ENCODE results near the gene NOM1. TPM values are rescaled to one million over a fixed set of nuclear protein-coding genes. Genes with fewer than 3 reads are reported as not detected.

NOM1 gene
- polyA plus RNA-seq, 6 donors from 2014 or later = 1.8 to 8.6 (median 3.3) TPM

DNA sequence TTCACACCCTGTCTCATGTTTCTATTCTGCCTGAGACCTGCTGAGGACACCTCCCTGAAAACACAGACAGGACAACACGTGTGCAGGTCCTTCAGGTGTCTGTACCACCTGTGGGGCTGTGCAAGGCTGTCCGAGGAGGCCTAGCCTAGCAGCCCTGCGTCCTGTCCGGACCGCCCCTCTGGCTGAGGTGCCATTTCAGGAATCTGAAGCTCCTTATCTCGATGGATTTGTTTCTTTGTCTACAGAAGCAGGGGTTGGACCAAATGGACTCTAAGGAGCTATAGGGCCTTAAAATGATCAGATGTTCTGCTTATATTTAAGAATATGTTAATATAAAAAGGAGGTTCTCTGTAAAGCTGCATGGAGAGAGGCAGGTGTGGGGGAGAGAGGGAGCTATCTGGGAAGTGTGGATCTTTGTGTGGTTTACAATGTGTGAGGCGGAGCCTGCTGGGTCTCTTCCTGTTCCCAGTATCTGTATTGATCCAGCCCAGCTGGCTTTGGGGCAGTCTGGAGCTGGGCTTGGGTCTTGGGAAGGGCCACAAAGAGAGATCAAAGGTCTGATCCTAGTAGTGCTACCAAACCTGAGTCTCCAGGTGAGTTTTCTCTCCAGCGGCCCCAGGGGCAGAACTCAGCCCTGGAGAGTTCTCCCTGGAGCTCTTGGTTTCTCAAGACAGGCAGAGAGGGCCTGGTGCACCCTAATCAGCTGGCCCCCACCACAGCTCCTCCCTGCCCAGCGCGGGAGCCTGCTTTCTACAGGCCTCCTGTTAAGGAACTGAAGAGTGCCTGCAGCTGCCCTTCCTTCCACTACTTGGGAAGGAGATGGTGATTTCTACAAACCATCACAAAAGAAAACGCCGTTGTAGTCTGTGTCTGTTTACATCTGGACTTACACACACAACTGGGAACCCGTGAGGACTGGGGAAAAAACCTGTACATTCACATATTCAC is 64.4 kb downstream of the NOM1 start:
- Mint-ChIP-seq H3K4me1 (peaks cover 16 to 31% (median 22%) of the 10 kb centered on the region in 3 donors), H3K27ac (no peak overlapping the region), H3K36me3 (no peaks in the 10 kb centered on the region), H3K4me3 (no peak overlapping the region), H3K27me3 (peaks cover 50 to 83% (median 75%) of the 10 kb centered on the region in 3 donors), H3K9me3 (peaks cover 0 to 5% (median 0%) of the 10 kb centered on the region in 7 donors)
- ATAC-seq (ENCODE audit: low read depth in 2 of 2) = no peak
- no peak for DNase-seq

GRCh38 chr7:157014635-157015555 is 65.4 kb downstream of the NOM1 start:
- no peaks in the 10 kb centered on the region for H3K36me3 Mint-ChIP-seq
- DNase-seq (no peak), ATAC-seq (ENCODE audit: low read depth in 2 of 2) (no peak)
- peaks cover 16 to 29% (median 19%) of the 10 kb centered on the region in 3 donors for H3K4me1 Mint-ChIP-seq
- H3K27me3 Mint-ChIP-seq = peaks cover 48 to 80% (median 71%) of the 10 kb centered on the region in 3 donors
- H3K27ac Mint-ChIP-seq = no peak overlapping the region
- peaks cover 0 to 9% (median 0%) of the 10 kb centered on the region in 7 donors for H3K9me3 Mint-ChIP-seq
- H3K4me3 Mint-ChIP-seq = peak overlapping the region in 2 of 8 donors; percentile 21 to 35

DNA sequence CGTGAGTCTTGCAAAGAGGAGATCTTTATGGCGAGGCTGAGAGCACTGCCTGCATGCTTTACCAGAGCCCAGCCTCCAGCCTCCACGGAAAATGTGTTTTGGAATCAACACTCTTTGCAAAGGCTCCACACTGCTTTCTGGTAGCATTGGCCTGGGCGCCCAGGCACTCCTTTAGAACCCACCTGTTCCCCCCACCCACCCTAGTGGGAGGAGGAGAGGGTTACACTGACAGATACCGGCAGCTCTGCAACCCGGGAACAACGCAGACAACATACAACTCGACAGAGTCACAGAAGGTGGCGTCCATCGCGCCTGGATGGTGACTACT is 66.5 kb downstream of the NOM1 start:
- H3K27me3 Mint-ChIP-seq = peaks cover 48 to 84% (median 79%) of the 10 kb centered on the region in 3 donors
- H3K4me3 Mint-ChIP-seq = no peak overlapping the region
- H3K9me3 Mint-ChIP-seq = peaks cover 0 to 10% (median 0%) of the 10 kb centered on the region in 7 donors
- DNase-seq (no peak), ATAC-seq (ENCODE audit: low read depth in 2 of 2) (no peak)
- no peaks in the 10 kb centered on the region for H3K36me3 Mint-ChIP-seq
- H3K27ac Mint-ChIP-seq = peak overlapping the region in 1 of 6 donors; percentile 11
- peaks cover 19 to 29% (median 20%) of the 10 kb centered on the region in 3 donors for H3K4me1 Mint-ChIP-seq

DNA sequence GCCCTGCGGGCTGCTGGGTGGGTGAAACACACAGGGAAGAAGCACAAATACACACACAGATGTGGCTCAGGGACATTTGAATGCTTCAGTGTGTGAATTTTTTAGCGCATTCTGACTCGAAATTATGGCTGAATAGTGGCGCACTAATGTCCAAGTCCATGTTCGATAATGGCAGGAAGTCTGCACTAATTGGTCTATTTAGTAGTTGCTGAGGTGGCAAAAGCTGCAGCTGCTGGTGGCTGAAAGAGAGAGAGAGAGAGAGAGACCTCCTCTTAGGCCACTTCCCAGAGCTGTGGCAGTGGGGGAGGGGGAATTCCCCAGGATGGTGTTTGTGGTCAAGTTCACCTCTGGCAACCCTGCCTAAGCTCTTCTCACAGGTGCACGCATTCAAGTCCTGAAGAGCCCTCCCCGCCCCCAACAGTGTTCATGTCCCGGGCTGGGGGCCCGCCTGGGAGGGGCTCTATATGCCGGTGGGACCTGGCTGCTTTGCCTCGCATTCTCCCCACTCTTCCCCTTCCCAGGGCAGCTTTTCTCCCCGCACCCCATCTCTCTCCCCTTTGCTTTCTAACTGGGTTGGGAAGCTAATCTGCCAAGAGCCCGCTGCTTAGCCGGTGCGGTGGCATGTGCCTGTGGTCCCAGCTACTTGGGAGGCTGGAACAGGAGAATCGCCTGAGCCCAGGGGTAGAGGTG is 67.0 kb downstream of the NOM1 start:
- Mint-ChIP-seq H3K9me3 (peaks cover 0 to 10% (median 0%) of the 10 kb centered on the region in 7 donors), H3K27ac (no peak overlapping the region), H3K4me1 (peaks cover 17 to 25% (median 18%) of the 10 kb centered on the region in 3 donors), H3K27me3 (peaks cover 47 to 79% (median 76%) of the 10 kb centered on the region in 3 donors), H3K4me3 (no peak overlapping the region), H3K36me3 (no peaks in the 10 kb centered on the region)
- no peak for DNase-seq
- ATAC-seq (ENCODE audit: low read depth in 2 of 2) = peak; percentile 30 to 32

DNA sequence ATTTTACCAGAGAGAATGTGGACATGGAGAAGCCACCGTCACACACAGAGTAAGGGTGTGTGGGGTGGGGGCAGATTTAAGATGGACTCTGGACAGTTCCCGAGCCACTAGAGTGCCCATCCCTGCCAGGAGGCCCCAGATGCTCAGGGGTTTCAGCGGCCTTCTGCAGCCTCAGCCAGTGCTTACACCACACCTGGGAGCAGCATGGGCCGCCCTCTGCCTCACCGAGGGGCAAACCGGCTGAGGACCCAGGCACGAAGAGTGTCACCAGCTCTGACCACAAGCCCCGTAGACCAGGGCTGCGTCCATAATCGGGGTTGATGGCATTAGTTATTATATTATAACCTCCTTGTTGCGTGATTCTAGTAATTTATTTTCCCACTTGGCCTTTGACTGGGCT is 67.6 kb downstream of the NOM1 start:
- peak overlapping the region in 1 of 8 donors; percentile 5 for H3K4me3 Mint-ChIP-seq
- peaks cover 0 to 6% (median 0%) of the 10 kb centered on the region in 7 donors for H3K9me3 Mint-ChIP-seq
- ATAC-seq (ENCODE audit: low read depth in 2 of 2) = no peak
- no peaks in the 10 kb centered on the region for H3K36me3 Mint-ChIP-seq
- H3K27ac Mint-ChIP-seq = peak overlapping the region in 1 of 6 donors; percentile 33
- H3K27me3 Mint-ChIP-seq = peaks cover 43 to 77% (median 73%) of the 10 kb centered on the region in 3 donors
- no peak for DNase-seq
- peaks cover 13 to 18% (median 15%) of the 10 kb centered on the region in 3 donors for H3K4me1 Mint-ChIP-seq

DNA sequence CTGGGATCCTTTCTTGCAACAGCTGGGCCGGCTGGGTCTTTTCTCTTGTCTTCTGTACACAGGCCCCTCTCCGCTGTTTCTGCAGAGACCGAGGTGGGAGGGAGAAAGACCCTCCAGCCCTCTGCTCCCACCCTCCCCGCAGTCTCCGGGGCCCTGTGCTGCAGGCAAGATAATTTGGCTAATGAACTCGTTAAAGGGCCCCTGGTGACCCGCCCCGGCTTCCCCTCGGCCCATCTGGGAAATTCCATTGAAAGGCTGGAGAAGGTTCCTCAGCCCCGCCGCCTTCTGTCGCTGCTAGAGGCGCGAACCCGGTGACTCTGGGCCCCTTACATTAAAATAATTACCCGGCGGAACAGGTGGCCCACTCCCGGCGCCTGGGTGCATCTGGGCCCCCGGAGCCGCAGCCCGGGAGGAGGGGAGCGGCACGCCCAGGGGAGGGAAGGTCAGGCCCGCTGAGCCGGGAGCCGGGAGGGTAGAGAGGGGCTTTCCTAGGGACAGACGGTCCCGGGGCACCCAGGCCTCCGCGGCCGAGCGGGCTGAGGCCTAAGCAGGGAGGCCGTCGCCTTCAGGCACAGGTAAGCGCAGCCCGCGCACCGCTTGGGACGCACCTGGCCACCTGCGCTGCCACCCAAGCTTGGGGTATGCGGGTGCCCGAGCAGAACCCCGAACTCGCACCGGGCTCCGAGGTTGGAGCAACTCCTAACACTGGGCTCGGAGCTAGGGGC is 68.3 kb downstream of the NOM1 start:
- ATAC-seq (ENCODE audit: low read depth in 2 of 2) (no peak), DNase-seq (no peak)
- H3K9me3 Mint-ChIP-seq = peaks cover 0 to 6% (median 0%) of the 10 kb centered on the region in 7 donors
- H3K27ac Mint-ChIP-seq = no peak overlapping the region
- no peaks in the 10 kb centered on the region for H3K36me3 Mint-ChIP-seq
- H3K4me1 Mint-ChIP-seq = peaks cover 13 to 21% (median 16%) of the 10 kb centered on the region in 3 donors
- H3K27me3 Mint-ChIP-seq = peaks cover 47 to 77% (median 75%) of the 10 kb centered on the region in 3 donors
- no peak overlapping the region for H3K4me3 Mint-ChIP-seq

- DNase-seq (no peak), ATAC-seq (ENCODE audit: low read depth in 2 of 2) (no peak)
- H3K9me3 Mint-ChIP-seq = peaks cover 0 to 7% (median 0%) of the 10 kb centered on the region in 7 donors
- no peaks in the 10 kb centered on the region for H3K36me3 Mint-ChIP-seq
- peak overlapping the region in 3 of 8 donors; percentile 22 to 61 (median 46) for H3K4me3 Mint-ChIP-seq
- no peak overlapping the region for H3K27ac Mint-ChIP-seq
- peaks cover 13 to 23% (median 16%) of the 10 kb centered on the region in 3 donors for H3K4me1 Mint-ChIP-seq
- peaks cover 54 to 77% (median 75%) of the 10 kb centered on the region in 3 donors for H3K27me3 Mint-ChIP-seq
Observed at GRCh38 chr7:157018328-157018996, 69.0 kb downstream of the NOM1 start.

DNA sequence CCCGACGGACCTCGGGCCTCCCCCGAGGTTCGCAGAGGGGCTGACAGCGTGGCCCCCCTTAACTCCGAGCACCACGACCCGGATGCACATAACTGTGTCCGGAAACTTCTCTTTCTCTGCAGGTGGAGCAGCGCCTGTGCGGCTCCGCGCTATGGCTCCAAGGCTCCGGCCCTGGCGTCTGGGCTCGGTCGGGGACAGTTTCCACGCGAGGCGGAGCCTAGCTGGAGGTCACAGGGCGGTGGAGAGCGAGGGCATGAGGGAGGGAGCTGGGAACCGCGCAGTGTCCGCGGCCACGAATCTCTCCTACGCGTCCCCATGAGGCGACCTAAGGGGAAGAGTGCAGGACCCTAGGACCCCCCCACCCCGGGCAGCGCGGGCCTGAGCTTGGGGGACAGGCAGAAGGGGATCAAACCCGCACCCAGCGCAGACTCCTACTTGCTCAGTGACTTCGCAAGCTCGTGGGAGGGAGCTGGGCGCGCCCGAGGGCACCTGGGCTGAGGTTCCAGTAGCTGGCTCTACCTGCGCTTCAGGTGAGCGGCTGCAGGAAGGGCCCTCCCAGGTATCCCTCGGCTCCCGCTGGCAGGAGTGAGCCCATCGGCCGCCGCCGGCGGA is 69.6 kb downstream of the NOM1 start:
- Mint-ChIP-seq H3K27me3 (peaks cover 48 to 77% (median 75%) of the 10 kb centered on the region in 3 donors), H3K4me1 (peaks cover 13 to 23% (median 16%) of the 10 kb centered on the region in 3 donors), H3K36me3 (no peaks in the 10 kb centered on the region), H3K4me3 (peak overlapping the region in 6 of 8 donors; percentile 29 to 73 (median 50)), H3K9me3 (peaks cover 0 to 7% (median 0%) of the 10 kb centered on the region in 7 donors), H3K27ac (no peak overlapping the region)
- ATAC-seq (ENCODE audit: low read depth in 2 of 2) (no peak), DNase-seq (no peak)

- ATAC-seq (ENCODE audit: low read depth in 2 of 2) (no peak), DNase-seq (no peak)
- Mint-ChIP-seq H3K4me3 (peak overlapping the region in 5 of 8 donors; percentile 12 to 47 (median 21)), H3K27me3 (peaks cover 41 to 77% (median 75%) of the 10 kb centered on the region in 3 donors), H3K9me3 (peaks cover 0 to 7% (median 2%) of the 10 kb centered on the region in 7 donors), H3K4me1 (peaks cover 13 to 23% (median 16%) of the 10 kb centered on the region in 3 donors), H3K27ac (peak overlapping the region in 1 of 6 donors; percentile 87), H3K36me3 (no peaks in the 10 kb centered on the region)
Observed at GRCh38 chr7:157019718-157020451, 70.4 kb downstream of the NOM1 start.

GRCh38 chr7:157020514-157021070 is 71.1 kb downstream of the NOM1 start:
- peak overlapping the region in 3 of 6 donors; percentile 7 to 87 (median 16) for H3K27ac Mint-ChIP-seq
- H3K27me3 Mint-ChIP-seq = peaks cover 48 to 77% (median 75%) of the 10 kb centered on the region in 3 donors
- peak overlapping the region in 3 of 8 donors; percentile 15 to 47 (median 21) for H3K4me3 Mint-ChIP-seq
- H3K9me3 Mint-ChIP-seq = peaks cover 0 to 7% (median 2%) of the 10 kb centered on the region in 7 donors
- peaks cover 13 to 23% (median 16%) of the 10 kb centered on the region in 3 donors for H3K4me1 Mint-ChIP-seq
- no peak for ATAC-seq (ENCODE audit: low read depth in 2 of 2)
- no peaks in the 10 kb centered on the region for H3K36me3 Mint-ChIP-seq
- DNase-seq = no peak

Data from naive B cell (primary cell).